Measurements from ENCODE around the gene LITAFD. TPM values are rescaled to one million over a fixed set of nuclear protein-coding genes. Genes with fewer than 3 reads are reported as not detected.
"Not testable (repeated sequence)": the region's sequence is repeated elsewhere in the genome, so short reads cannot be mapped to it uniquely, and the experiment has no call there.

Gene LITAFD
- not detected for total RNA-seq

- H3K27ac Mint-ChIP-seq: no peak within 1 kb of the TSS
- H3K9me3 Mint-ChIP-seq: no peaks in the 10 kb centered on the region
Observed at GRCh38 chr16:8882041-8882617, at the start of gene LITAFD. Gene LITAFD, plus strand, starts transcription at chr16:8882351. Its CDS starts 2,005 bp downstream, at chr16:8884356.

GRCh38 chr16:8832717-8833105, 49.4 kb upstream of the LITAFD start:
- Mint-ChIP-seq H3K4me1 (peaks cover 6% of the 10 kb centered on the region), H3K36me3 (ENCODE audit: low read depth) (peaks cover 53% of the 10 kb centered on the region), H3K27ac (peak overlapping the region; percentile 58), H3K9me3 (no peaks in the 10 kb centered on the region), H3K4me3 (no peak overlapping the region), H3K27me3 (no peaks in the 10 kb centered on the region)
- no peak for ATAC-seq (replicated peaks)

More at GRCh38 chr16:8882041-8882617, at the start of gene LITAFD:
- H3K27me3 Mint-ChIP-seq: no peaks in the 10 kb centered on the region
- peaks cover 10% of the 10 kb centered on the region for H3K4me1 Mint-ChIP-seq
- no peak for ATAC-seq (replicated peaks)
- no peak within 1 kb of the TSS for H3K4me3 Mint-ChIP-seq
- H3K36me3 Mint-ChIP-seq (ENCODE audit: low read depth): peaks cover 3% of the 10 kb centered on the region

- ATAC-seq (replicated peaks); H3K4me1 Mint-ChIP-seq; H3K9me3 Mint-ChIP-seq; H3K27ac Mint-ChIP-seq; H3K27me3 Mint-ChIP-seq; H3K4me3 Mint-ChIP-seq: not testable (repeated sequence)
- peaks cover 14% of the 10 kb centered on the region for H3K36me3 Mint-ChIP-seq (ENCODE audit: low read depth)
Observed at GRCh38 chr16:8836797-8837196, 45.4 kb upstream of the LITAFD start.

- not testable (repeated sequence) for H3K27ac Mint-ChIP-seq; H3K27me3 Mint-ChIP-seq; H3K9me3 Mint-ChIP-seq; ATAC-seq (replicated peaks); H3K4me3 Mint-ChIP-seq
- H3K36me3 Mint-ChIP-seq (ENCODE audit: low read depth): peaks cover 14% of the 10 kb centered on the region
- H3K4me1 Mint-ChIP-seq: peaks cover 13% of the 10 kb centered on the region
Observed at GRCh38 chr16:8837594-8837993, 44.6 kb upstream of the LITAFD start.

- H3K9me3 Mint-ChIP-seq; H3K27me3 Mint-ChIP-seq; ATAC-seq (replicated peaks); H3K4me3 Mint-ChIP-seq: not testable (repeated sequence)
- Mint-ChIP-seq H3K36me3 (ENCODE audit: low read depth) (peaks cover 45% of the 10 kb centered on the region), H3K4me1 (peaks cover 11% of the 10 kb centered on the region), H3K27ac (peak overlapping the region; percentile 22)
Observed at GRCh38 chr16:8842016-8842415, 40.1 kb upstream of the LITAFD start.

- not testable (repeated sequence) for H3K4me3 Mint-ChIP-seq; H3K27me3 Mint-ChIP-seq; H3K9me3 Mint-ChIP-seq; ATAC-seq (replicated peaks); H3K27ac Mint-ChIP-seq
- Mint-ChIP-seq H3K36me3 (ENCODE audit: low read depth) (peaks cover 57% of the 10 kb centered on the region), H3K4me1 (peaks cover 11% of the 10 kb centered on the region)
Observed at GRCh38 chr16:8843296-8843695, 38.9 kb upstream of the LITAFD start.

- ATAC-seq (replicated peaks): no peak
- no peak overlapping the region for H3K27ac Mint-ChIP-seq
- H3K9me3 Mint-ChIP-seq: no peaks in the 10 kb centered on the region
- H3K4me1 Mint-ChIP-seq: peaks cover 20% of the 10 kb centered on the region
- no peaks in the 10 kb centered on the region for H3K27me3 Mint-ChIP-seq
- no peak overlapping the region for H3K4me3 Mint-ChIP-seq
- peaks cover 81% of the 10 kb centered on the region for H3K36me3 Mint-ChIP-seq (ENCODE audit: low read depth)
Observed at GRCh38 chr16:8845699-8846298, 36.4 kb upstream of the LITAFD start.

- ATAC-seq (replicated peaks): no peak
- Mint-ChIP-seq H3K4me1 (peaks cover 22% of the 10 kb centered on the region), H3K36me3 (ENCODE audit: low read depth) (peaks cover 88% of the 10 kb centered on the region), H3K4me3 (no peak overlapping the region), H3K27me3 (no peaks in the 10 kb centered on the region), H3K9me3 (no peaks in the 10 kb centered on the region), H3K27ac (no peak overlapping the region)
Observed at GRCh38 chr16:8846401-8846932, 35.7 kb upstream of the LITAFD start.

GRCh38 chr16:8847145-8847544, 35.0 kb upstream of the LITAFD start:
- H3K9me3 Mint-ChIP-seq: no peaks in the 10 kb centered on the region
- peaks cover 19% of the 10 kb centered on the region for H3K4me1 Mint-ChIP-seq
- ATAC-seq (replicated peaks): no peak
- H3K36me3 Mint-ChIP-seq (ENCODE audit: low read depth): peaks cover 91% of the 10 kb centered on the region
- H3K4me3 Mint-ChIP-seq: no peak overlapping the region
- no peak overlapping the region for H3K27ac Mint-ChIP-seq
- H3K27me3 Mint-ChIP-seq: no peaks in the 10 kb centered on the region

- Mint-ChIP-seq H3K27me3 (no peaks in the 10 kb centered on the region), H3K36me3 (ENCODE audit: low read depth) (peaks cover 91% of the 10 kb centered on the region), H3K9me3 (no peaks in the 10 kb centered on the region), H3K4me1 (peaks cover 16% of the 10 kb centered on the region), H3K27ac (no peak overlapping the region), H3K4me3 (no peak overlapping the region)
- ATAC-seq (replicated peaks): no peak
Observed at GRCh38 chr16:8847623-8848022, 34.5 kb upstream of the LITAFD start.

- Mint-ChIP-seq H3K4me3 (no peak overlapping the region), H3K4me1 (peaks cover 16% of the 10 kb centered on the region), H3K9me3 (no peaks in the 10 kb centered on the region), H3K27ac (peak overlapping the region; percentile 68), H3K36me3 (ENCODE audit: low read depth) (peaks cover 94% of the 10 kb centered on the region), H3K27me3 (no peaks in the 10 kb centered on the region)
- ATAC-seq (replicated peaks): no peak
Observed at GRCh38 chr16:8848231-8848938, 33.8 kb upstream of the LITAFD start.

- Mint-ChIP-seq H3K4me3 (peak overlapping the region; percentile 10), H3K36me3 (ENCODE audit: low read depth) (peaks cover 94% of the 10 kb centered on the region), H3K27me3 (no peaks in the 10 kb centered on the region), H3K4me1 (peaks cover 16% of the 10 kb centered on the region), H3K27ac (peak overlapping the region; percentile 68), H3K9me3 (no peaks in the 10 kb centered on the region)
- no peak for ATAC-seq (replicated peaks)
Observed at GRCh38 chr16:8848939-8849391, 33.2 kb upstream of the LITAFD start.

- Mint-ChIP-seq H3K9me3 (no peaks in the 10 kb centered on the region), H3K27me3 (no peaks in the 10 kb centered on the region), H3K4me3 (peak overlapping the region; percentile 10), H3K27ac (peak overlapping the region; percentile 68), H3K36me3 (ENCODE audit: low read depth) (peaks cover 97% of the 10 kb centered on the region), H3K4me1 (peaks cover 16% of the 10 kb centered on the region)
- ATAC-seq (replicated peaks): no peak
Observed at GRCh38 chr16:8849411-8850011, 32.6 kb upstream of the LITAFD start.

GRCh38 chr16:8850279-8850885, 31.8 kb upstream of the LITAFD start:
- ATAC-seq (replicated peaks): peak; percentile 48
- H3K27ac Mint-ChIP-seq: peak overlapping the region; percentile 93
- H3K27me3 Mint-ChIP-seq: no peaks in the 10 kb centered on the region
- no peak overlapping the region for H3K4me3 Mint-ChIP-seq
- H3K9me3 Mint-ChIP-seq: no peaks in the 10 kb centered on the region
- peaks cover 16% of the 10 kb centered on the region for H3K4me1 Mint-ChIP-seq
- H3K36me3 Mint-ChIP-seq (ENCODE audit: low read depth): peaks cover 98% of the 10 kb centered on the region
